22Rv1 (cell line): Measurements from ENCODE around the gene FTSJ1.
A peak's percentile ranks its signal among the peaks of the same experiment; 100 is the strongest.

Experiments
- CTCF ChIP-seq: fragments of 450-650 bp; IDR thresholded peaks from 2 replicates; pipeline ENCODE4 v1.5.1; 2017; ENCODE audit warnings: mild to moderate bottlenecking
- ZFX ChIP-seq: fragments of 450-650 bp; IDR thresholded peaks from 2 replicates; pipeline ENCODE4 v1.6.1; 2017; ENCODE audit warnings: antibody characterized with exemption, borderline replicate concordance

GRCh38 chrX:48474127-48474526 is 1.9 kb upstream of the FTSJ1 start:
- peak; percentile 31 for TF ChIP-seq CTCF
- no peak for TF ChIP-seq ZFX
